NB4 (cell line): ENCODE results near the gene CEBPE.

ENCODE experiments used
- DNase-seq: peaks from one replicate; pipeline ENCODE4 v3.0.0; 2010; ENCODE audit warnings: low read depth
- H3K4me3 ChIP-seq: one replicate; pipeline ENCODE4 v1.5.1; 2011; ENCODE audit warnings: mild to moderate bottlenecking, low read depth, low read length, moderate library complexity
- MYC ChIP-seq: IDR thresholded peaks from 2 replicates; pipeline ENCODE4 v1.6.1; 2011; ENCODE audit warnings: low read depth, low read length
- POLR2A ChIP-seq: IDR thresholded peaks from 2 replicates; pipeline ENCODE4 v1.6.1; 2011; ENCODE audit warnings: mild to moderate bottlenecking; ENCODE audit not compliant: insufficient read length; ENCODE audit errors: extremely low read depth
- TF ChIP-seq, protein P1 (sequence below): IDR thresholded peaks from one replicate; pipeline ENCODE4 v1.5.1; 2012; ENCODE audit warnings: low read depth, low read length
- TF ChIP-seq, protein P2 (sequence below): IDR thresholded peaks from 2 replicates; pipeline ENCODE4 v1.6.1; 2011; ENCODE audit warnings: low read depth, low read length

CEBPE gene

GRCh38 chr14:23146980-23147379, 27.9 kb upstream of the CEBPE start:
- DNase-seq = no peak
- H3K4me3 ChIP-seq = no peak overlapping the region
- TF ChIP-seq, protein P1, sequence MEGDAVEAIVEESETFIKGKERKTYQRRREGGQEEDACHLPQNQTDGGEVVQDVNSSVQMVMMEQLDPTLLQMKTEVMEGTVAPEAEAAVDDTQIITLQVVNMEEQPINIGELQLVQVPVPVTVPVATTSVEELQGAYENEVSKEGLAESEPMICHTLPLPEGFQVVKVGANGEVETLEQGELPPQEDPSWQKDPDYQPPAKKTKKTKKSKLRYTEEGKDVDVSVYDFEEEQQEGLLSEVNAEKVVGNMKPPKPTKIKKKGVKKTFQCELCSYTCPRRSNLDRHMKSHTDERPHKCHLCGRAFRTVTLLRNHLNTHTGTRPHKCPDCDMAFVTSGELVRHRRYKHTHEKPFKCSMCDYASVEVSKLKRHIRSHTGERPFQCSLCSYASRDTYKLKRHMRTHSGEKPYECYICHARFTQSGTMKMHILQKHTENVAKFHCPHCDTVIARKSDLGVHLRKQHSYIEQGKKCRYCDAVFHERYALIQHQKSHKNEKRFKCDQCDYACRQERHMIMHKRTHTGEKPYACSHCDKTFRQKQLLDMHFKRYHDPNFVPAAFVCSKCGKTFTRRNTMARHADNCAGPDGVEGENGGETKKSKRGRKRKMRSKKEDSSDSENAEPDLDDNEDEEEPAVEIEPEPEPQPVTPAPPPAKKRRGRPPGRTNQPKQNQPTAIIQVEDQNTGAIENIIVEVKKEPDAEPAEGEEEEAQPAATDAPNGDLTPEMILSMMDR = no peak
- no peak for TF ChIP-seq MYC
- TF ChIP-seq, protein P2, sequence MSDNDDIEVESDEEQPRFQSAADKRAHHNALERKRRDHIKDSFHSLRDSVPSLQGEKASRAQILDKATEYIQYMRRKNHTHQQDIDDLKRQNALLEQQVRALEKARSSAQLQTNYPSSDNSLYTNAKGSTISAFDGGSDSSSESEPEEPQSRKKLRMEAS = no peak
- no peak for TF ChIP-seq POLR2A

DNA sequence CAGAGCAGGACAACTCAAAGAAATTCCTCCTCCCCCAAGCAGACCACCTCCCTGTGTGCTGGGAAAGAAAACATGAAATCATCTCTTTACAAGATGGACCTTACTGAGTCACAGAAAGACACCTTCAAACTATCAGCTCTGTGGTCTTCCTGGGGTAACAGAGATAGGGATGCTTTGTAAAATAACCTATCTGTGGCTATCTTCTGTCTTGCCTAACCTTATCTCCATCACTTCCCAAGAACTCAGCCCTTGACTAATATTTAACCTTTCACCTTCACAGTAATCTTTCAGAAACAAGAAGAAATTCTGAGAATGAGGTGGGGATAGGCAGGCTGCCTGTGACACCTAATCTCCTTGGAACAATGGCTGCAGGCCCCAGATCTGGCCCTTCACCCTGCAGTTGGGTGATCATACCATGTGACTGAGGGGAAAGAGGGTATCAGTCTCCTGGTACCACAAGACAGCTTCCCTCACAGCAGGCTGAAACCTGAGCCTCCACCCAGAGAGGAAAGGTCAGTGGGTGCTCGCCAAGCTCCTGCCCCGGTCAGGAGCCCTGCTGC, 27.4 kb upstream of the CEBPE start:
- no peak for DNase-seq
- no peak overlapping the region for H3K4me3 ChIP-seq
- TF ChIP-seq, protein P2 = no peak
- TF ChIP-seq, protein P1 = no peak
- TF ChIP-seq MYC (no peak), POLR2A (no peak)

DNA sequence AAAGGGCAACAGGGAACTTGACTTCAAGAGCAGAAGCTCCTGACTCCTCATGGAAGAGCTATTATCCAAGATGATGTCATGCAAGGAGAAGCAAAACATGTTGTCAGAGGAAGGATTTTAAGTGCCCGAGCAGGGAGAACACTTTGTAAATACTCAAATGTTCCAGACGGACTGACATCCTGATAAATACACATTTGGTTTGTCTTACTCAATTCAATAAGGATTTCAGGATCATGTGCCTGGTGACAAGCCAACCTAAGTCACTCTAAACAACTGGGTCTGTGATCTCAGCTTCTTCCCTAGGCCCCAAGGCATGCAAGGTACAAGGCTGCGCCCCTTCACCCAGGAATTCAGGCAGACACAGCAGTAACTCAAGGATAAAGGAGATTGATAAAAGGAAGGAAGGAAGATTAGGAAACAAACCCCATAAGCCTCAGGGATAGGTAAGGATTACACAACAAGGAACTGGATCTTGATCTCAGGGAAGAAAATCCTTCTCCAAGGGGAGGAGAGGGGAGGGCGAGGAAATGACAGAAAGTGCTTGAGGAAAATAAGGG, 26.8 kb upstream of the CEBPE start:
- DNase-seq = no peak
- no peak overlapping the region for H3K4me3 ChIP-seq
- no peak for TF ChIP-seq MYC
- TF ChIP-seq, protein P2 = no peak
- TF ChIP-seq, protein P1 = no peak
- TF ChIP-seq POLR2A = no peak

- TF ChIP-seq POLR2A (no peak), MYC (no peak)
- TF ChIP-seq, protein P1 = no peak
- TF ChIP-seq, protein P2 = no peak
- no peak for DNase-seq
- no peak overlapping the region for H3K4me3 ChIP-seq
Observed at GRCh38 chr14:23143911-23144310, 24.9 kb upstream of the CEBPE start.

- TF ChIP-seq MYC (no peak), POLR2A (no peak)
- TF ChIP-seq, protein P2 = no peak
- TF ChIP-seq, protein P1 = no peak
- no peak for DNase-seq
- H3K4me3 ChIP-seq = no peak overlapping the region
Observed at GRCh38 chr14:23142826-23143225, 23.8 kb upstream of the CEBPE start.

- TF ChIP-seq, protein P1 = no peak
- TF ChIP-seq POLR2A = no peak
- TF ChIP-seq MYC = no peak
- TF ChIP-seq, protein P2 = no peak
- no peak overlapping the region for H3K4me3 ChIP-seq
- no peak for DNase-seq
Observed at GRCh38 chr14:23141706-23142444, 22.8 kb upstream of the CEBPE start.
